HG03025 (cell line): ENCODE data around the gene RSPH3.
"Not testable (repeated sequence)": the region's sequence is repeated elsewhere in the genome, so short reads cannot be mapped to it uniquely, and the experiment has no call there.

ENCODE experiments used
- ATAC-seq: cut with Tn5 transposase; IDR thresholded peaks from one replicate; pipeline ENCODE4 v1.9.1; 2021; ENCODE audit warnings: mild to moderate bottlenecking, moderate library complexity; ENCODE audit not compliant: unreplicated experiment, low FRiP score

Gene RSPH3

GRCh38 chr6:158987657-158988056, 12.3 kb downstream of the RSPH3 start:
- no peak for ATAC-seq

GRCh38 chr6:158978757-158979156, 21.2 kb downstream of the RSPH3 start:
- ATAC-seq = no peak

- ATAC-seq = no peak
These were observed 22.6 kb downstream of the RSPH3 start for GRCh38 chr6:158977382-158977781.

GRCh38 chr6:158972241-158973233, 27.5 kb downstream of the RSPH3 start:
- no peak for ATAC-seq

GRCh38 chr6:158970640-158971275, 29.2 kb downstream of the RSPH3 start:
- ATAC-seq = no peak

GRCh38 chr6:158969148-158969547, 30.9 kb downstream of the RSPH3 start:
- no peak for ATAC-seq

- ATAC-seq = no peak
These were observed 36.8 kb downstream of the RSPH3 start for GRCh38 chr6:158963020-158963808.

GRCh38 chr6:158962371-158962770, 37.6 kb downstream of the RSPH3 start:
- ATAC-seq = no peak

- ATAC-seq = no peak
These were observed 40.0 kb downstream of the RSPH3 start for GRCh38 chr6:158960026-158960425.

GRCh38 chr6:158959552-158959951, 40.5 kb downstream of the RSPH3 start:
- no peak for ATAC-seq

GRCh38 chr6:158958504-158959386, 41.3 kb downstream of the RSPH3 start:
- no peak for ATAC-seq

- ATAC-seq = no peak
These were observed 44.7 kb downstream of the RSPH3 start for GRCh38 chr6:158955255-158955654.

GRCh38 chr6:158954753-158955152, 45.2 kb downstream of the RSPH3 start:
- no peak for ATAC-seq

- ATAC-seq = not testable (repeated sequence)
These were observed 48.0 kb downstream of the RSPH3 start for GRCh38 chr6:158952011-158952410.

GRCh38 chr6:158951565-158951964, 48.4 kb downstream of the RSPH3 start:
- ATAC-seq = not testable (repeated sequence)

- no peak for ATAC-seq
These were observed 52.7 kb downstream of the RSPH3 start for GRCh38 chr6:158947284-158947683.

- ATAC-seq = no peak
These were observed 56.5 kb downstream of the RSPH3 start for GRCh38 chr6:158943380-158944032.

- ATAC-seq = no peak
These were observed 57.7 kb downstream of the RSPH3 start for GRCh38 chr6:158942349-158942748.

- ATAC-seq = no peak
These were observed 58.8 kb downstream of the RSPH3 start for GRCh38 chr6:158941246-158941645.
